ENCODE results near the gene ITPKC. TPM values are rescaled to one million over a fixed set of nuclear protein-coding genes. Genes with fewer than 3 reads are reported as not detected.
A peak's percentile ranks its signal among the peaks of the same experiment; 100 is the strongest.

Gene ITPKC
- total and polyA plus RNA-seq, 2 of the 13 experiments (the other 11 are each of a cell fraction or from before 2014, with no cell fraction given): 6.9 to 11.2 TPM

- TF ChIP-seq ZNF142 (CRISPR knock-in tag; IDR thresholded peaks at IDR 0.05) (no peak), TAF15 (IDR thresholded peaks at IDR 0.05; ENCODE audit: low read depth, low read length, poor library complexity, severe bottlenecking) (no peak), ZNF10 (CRISPR knock-in tag; IDR thresholded peaks at IDR 0.05; ENCODE audit: borderline replicate concordance, low read depth) (no peak), GPBP1L1 (CRISPR knock-in tag; IDR thresholded peaks at IDR 0.05) (no peak), ZNF678 (CRISPR knock-in tag; IDR thresholded peaks at IDR 0.05) (no peak), ZFP82 (CRISPR knock-in tag; IDR thresholded peaks at IDR 0.05; ENCODE audit: borderline replicate concordance) (no peak), ZNF564 (CRISPR knock-in tag; IDR thresholded peaks at IDR 0.05) (no peak; the same call in 1 of the 2 replicates), THAP9 (CRISPR knock-in tag; IDR thresholded peaks at IDR 0.05; ENCODE audit: borderline replicate concordance) (no peak), ZZZ3 (CRISPR knock-in tag; IDR thresholded peaks at IDR 0.05; ENCODE audit: borderline replicate concordance) (peak; percentile 68; the same call in 1 of the 2 replicates), MED8 (CRISPR knock-in tag; IDR thresholded peaks at IDR 0.05; ENCODE audit: insufficient replicate concordance) (no peak), ZBTB7B (CRISPR knock-in tag; IDR thresholded peaks at IDR 0.05) (peak; percentile 61; the same call in 1 of the 2 replicates), E2F2 (CRISPR knock-in tag; IDR thresholded peaks at IDR 0.05; ENCODE audit: borderline replicate concordance) (no peak), ZFP62 (CRISPR knock-in tag; IDR thresholded peaks at IDR 0.05) (no peak), ZNF616 (CRISPR knock-in tag; IDR thresholded peaks at IDR 0.05; ENCODE audit: low read depth) (no peak), CEBPG (CRISPR knock-in tag; IDR thresholded peaks at IDR 0.05) (no peak), SETDB1 (CRISPR knock-in tag; IDR thresholded peaks at IDR 0.05; ENCODE audit: borderline replicate concordance) (no peak), DNMT3B (CRISPR knock-in tag; conservative IDR thresholded peaks at IDR 0.05) (no peak)
Observed at GRCh38 chr19:40718774-40719391, 2.0 kb downstream of the ITPKC start (continued).

Data from HepG2 (cell line).